Superior temporal gyrus (tissue), 1 donor: ENCODE results near the gene ANGEL1.

Experiments used
- DNase-seq: peaks from one replicate; pipeline ENCODE4 v3.0.0-alpha.2; 2016; ENCODE audit errors: extremely low spot score

ANGEL1 gene

GRCh38 chr14:76814726-76815645, 2.3 kb upstream of the ANGEL1 start:
- no peak for DNase-seq

GRCh38 chr14:76812093-76812421, 625 bp downstream of the ANGEL1 start:
- DNase-seq, result no peak

- peak; percentile 58 for DNase-seq
These were observed 1.1 kb downstream of the ANGEL1 start for GRCh38 chr14:76811561-76811960.

GRCh38 chr14:76810953-76811400, 1.7 kb downstream of the ANGEL1 start:
- DNase-seq, result peak; percentile 88

- DNase-seq, result no peak
These were observed 2.2 kb downstream of the ANGEL1 start for GRCh38 chr14:76810525-76810924.

GRCh38 chr14:76808990-76809389, 3.7 kb downstream of the ANGEL1 start:
- DNase-seq, result no peak

GRCh38 chr14:76808011-76808410, 4.7 kb downstream of the ANGEL1 start:
- DNase-seq, result no peak

- DNase-seq, result no peak
These were observed 6.2 kb downstream of the ANGEL1 start for GRCh38 chr14:76806446-76806845.

- no peak for DNase-seq
These were observed 18.7 kb downstream of the ANGEL1 start for GRCh38 chr14:76793956-76794355.

GRCh38 chr14:76793324-76793723, 19.4 kb downstream of the ANGEL1 start:
- no peak for DNase-seq

GRCh38 chr14:76792422-76792821, 20.3 kb downstream of the ANGEL1 start:
- no peak for DNase-seq

- peak; percentile 41 for DNase-seq
These were observed 26.1 kb downstream of the ANGEL1 start for GRCh38 chr14:76786601-76787000.

- DNase-seq, result peak; percentile 93
These were observed 27.8 kb downstream of the ANGEL1 start for GRCh38 chr14:76784881-76785280.

GRCh38 chr14:76784266-76784874, 28.3 kb downstream of the ANGEL1 start:
- DNase-seq, result no peak

- DNase-seq, result peak; percentile 48
These were observed 29.7 kb downstream of the ANGEL1 start for GRCh38 chr14:76782885-76783566.

- no peak for DNase-seq
These were observed 30.4 kb downstream of the ANGEL1 start for GRCh38 chr14:76782115-76782884.

- DNase-seq, result no peak
These were observed 31.0 kb downstream of the ANGEL1 start for GRCh38 chr14:76781648-76782051.

GRCh38 chr14:76780875-76781647, 31.6 kb downstream of the ANGEL1 start:
- DNase-seq, result peak; percentile 83

GRCh38 chr14:76780360-76780759, 32.3 kb downstream of the ANGEL1 start:
- no peak for DNase-seq

- no peak for DNase-seq
These were observed 32.7 kb downstream of the ANGEL1 start for GRCh38 chr14:76780058-76780345.
